ENCODE data around the gene FAS. TPM values are rescaled to one million over a fixed set of nuclear protein-coding genes. Genes with fewer than 3 reads are reported as not detected.

FAS gene
- total RNA-seq, 1 experiment from 2014 or later = 9.3 TPM

- H3K9me2 ChIP-seq (ENCODE audit: insufficient read depth) = no peaks in the 10 kb centered on the region
- TF ChIP-seq CBX3 (IDR thresholded peaks at IDR 0.05; ENCODE audit: low read depth) = no peak
- TF ChIP-seq ELF1 (IDR thresholded peaks at IDR 0.05; ENCODE audit: borderline replicate concordance, low read depth) = no peak
- no peak for TF ChIP-seq ZFX (IDR thresholded peaks at IDR 0.05)
- no peak for TF ChIP-seq EGR1 (IDR thresholded peaks at IDR 0.05; ENCODE audit: low read depth)
- H3K27ac ChIP-seq (ENCODE audit: low read depth, low read length) = no peak overlapping the region
- H3K9me3 ChIP-seq (ENCODE audit: control insufficient read depth in 1 of 2, insufficient read depth in 1 of 2, low read depth in 1 of 2, low read length in 2 of 2) = no peaks in the 10 kb centered on the region
- ChIA-PET CTCF (no interaction called here), RAD21 (ENCODE audit: low non-redundant PET in 1 of 2, low total read pairs in 2 of 2, uncharacterized antibody in 2 of 2, unreplicated experiment in 2 of 2) (no interaction called here), POLR2A (no interaction called here)
- intact Hi-C loops (cut with micrococcal nuclease) = no loop called here
- DNase-seq (ENCODE audit: low read depth, low spot score) (no peak), ATAC-seq (no peak)
- no peaks in the 10 kb centered on the region for H3K4me1 ChIP-seq (ENCODE audit: control insufficient read depth in 1 of 2, insufficient read depth in 2 of 2, low read length in 2 of 2)
- H3K4me2 ChIP-seq (ENCODE audit: low read length) = no peak overlapping the region
- no peaks in the 10 kb centered on the region for H3K36me3 ChIP-seq (ENCODE audit: control insufficient read depth in 1 of 2, insufficient read depth in 2 of 2, low read length in 2 of 2)
- no peak overlapping the region for H3K9ac ChIP-seq (ENCODE audit: low read length)
- no peak overlapping the region for H3K4me3 ChIP-seq (replicated peaks in 1 of 2; ENCODE audit: low read depth in 1 of 2, low read length in 2 of 2)
- no peak overlapping the region for H2AFZ ChIP-seq (ENCODE audit: low read depth, low read length, poor library complexity, severe bottlenecking)
- H3K27me3 ChIP-seq (ENCODE audit: insufficient read depth, low read length) = no peaks in the 10 kb centered on the region
- no TSS peak for BruUV-seq (replicated peaks)
- no peaks in the 10 kb centered on the region for H4K20me1 ChIP-seq (ENCODE audit: insufficient read depth)
- H3K79me2 ChIP-seq (ENCODE audit: insufficient read depth, low read length) = no peaks in the 10 kb centered on the region
Measured at GRCh38 chr10:88941026-88941425, 49.6 kb upstream of the FAS start.

- TF ChIP-seq ATF3 (IDR thresholded peaks at IDR 0.05) (no peak), CTCF (IDR thresholded peaks at IDR 0.05 in 2 of 3, conservative IDR thresholded peaks at IDR 0.05 in 1 of 3; ENCODE audit: borderline replicate concordance in 1 of 3, insufficient read depth in 1 of 3, low read depth in 2 of 3, low read length in 2 of 3) (no peak), SRF (IDR thresholded peaks at IDR 0.05; ENCODE audit: low read depth) (no peak), JUND (IDR thresholded peaks at IDR 0.05) (no peak), CBX3 (IDR thresholded peaks at IDR 0.05; ENCODE audit: low read depth) (no peak)
- Histone ChIP-seq H3K79me2 (ENCODE audit: insufficient read depth, low read length) (no peaks in the 10 kb centered on the region), H3K9me3 (ENCODE audit: control insufficient read depth in 1 of 2, insufficient read depth in 1 of 2, low read depth in 1 of 2, low read length in 2 of 2) (no peaks in the 10 kb centered on the region), H3K36me3 (ENCODE audit: control insufficient read depth in 1 of 2, insufficient read depth in 2 of 2, low read length in 2 of 2) (no peaks in the 10 kb centered on the region), H3K9ac (ENCODE audit: low read length) (no peak overlapping the region), H4K20me1 (ENCODE audit: insufficient read depth) (no peaks in the 10 kb centered on the region), H3K4me3 (replicated peaks in 1 of 2; ENCODE audit: low read depth in 1 of 2, low read length in 2 of 2) (no peak overlapping the region), H2AFZ (ENCODE audit: low read depth, low read length, poor library complexity, severe bottlenecking) (no peak overlapping the region), H3K4me1 (ENCODE audit: control insufficient read depth in 1 of 2, insufficient read depth in 2 of 2, low read length in 2 of 2) (no peaks in the 10 kb centered on the region), H3K4me2 (ENCODE audit: low read length) (no peak overlapping the region), H3K9me2 (ENCODE audit: insufficient read depth) (no peaks in the 10 kb centered on the region), H3K27ac (ENCODE audit: low read depth, low read length) (no peak overlapping the region), H3K27me3 (ENCODE audit: insufficient read depth, low read length) (no peaks in the 10 kb centered on the region)
- ATAC-seq (no peak), DNase-seq (ENCODE audit: low read depth, low spot score) (no peak)
- no TSS peak for BruUV-seq (replicated peaks)
- CTCF ChIA-PET = interaction anchor here (1.3 to 2.3 kb wide), 3 partner anchors 9 to 43 kb away, joined by 3 to 9 read pairs (median 7); no protein-coding TSS in a partner anchor
- RAD21 ChIA-PET (ENCODE audit: low non-redundant PET in 1 of 2, low total read pairs in 2 of 2, uncharacterized antibody in 2 of 2, unreplicated experiment in 2 of 2) = no interaction called here
- POLR2A ChIA-PET = no interaction called here
- intact Hi-C loops (cut with micrococcal nuclease) = no loop called here
Measured at GRCh38 chr10:88943778-88944177, 46.8 kb upstream of the FAS start.

All from HCT116 (cell line).